ENCODE results near the gene FREM2. TPM values are rescaled to one million over a fixed set of nuclear protein-coding genes. Genes with fewer than 3 reads are reported as not detected.
A peak's percentile ranks its signal among the peaks of the same experiment; 100 is the strongest.

The FREM2 gene
- total RNA-seq, 1 experiment from 2014 or later, result 0.04 TPM

GRCh38 chr13:38905081-38905480, 218.2 kb downstream of the FREM2 start:
- Histone ChIP-seq H3K27me3 (ENCODE audit: low read length) (no peaks in the 10 kb centered on the region; the same call in 1 of the 2 replicates), H3K9me2 (replicated peaks; ENCODE audit: low read length) (no peaks in the 10 kb centered on the region), H2AFZ (ENCODE audit: low read length) (no peak overlapping the region), H3K36me3 (ENCODE audit: low read depth, low read length) (no peaks in the 10 kb centered on the region), H3K9ac (ENCODE audit: low read length) (no peak overlapping the region), H3K27ac (ENCODE audit: low read length) (no peak overlapping the region), H3F3A (ENCODE audit: low read length, unreplicated experiment) (no peaks in the 10 kb centered on the region), H4K20me1 (ENCODE audit: low read length) (no peaks in the 10 kb centered on the region), H3K4me1 (ENCODE audit: insufficient read depth, low read length) (no peaks in the 10 kb centered on the region), H3K4me3 (ENCODE audit: low read length) (no peak overlapping the region), H3K4me2 (ENCODE audit: low read length) (no peak overlapping the region), H3K79me2 (ENCODE audit: low read length) (no peaks in the 10 kb centered on the region), H3K9me3 (ENCODE audit: low read length) (no peaks in the 10 kb centered on the region)
- TF ChIP-seq EZH2phosphoT487 (IDR thresholded peaks at IDR 0.05; ENCODE audit: borderline replicate concordance, low read length), result no peak
- no peak for TF ChIP-seq EZH2 (IDR thresholded peaks at IDR 0.05; ENCODE audit: low read length, unreplicated experiment)
- no peak for TF ChIP-seq CTCF (conservative IDR thresholded peaks at IDR 0.05; ENCODE audit: low read depth, low read length)
- ChIA-PET CTCF (no interaction called here), POLR2A (ENCODE audit: unreplicated experiment) (no interaction called here)
- DNase-seq (no peak), ATAC-seq (no peak)
- BruUV-seq (replicated peaks), result no TSS peak
- intact Hi-C loops (cut with micrococcal nuclease), result no loop called here

GRCh38 chr13:38905861-38906260, 219.0 kb downstream of the FREM2 start:
- H3K79me2 ChIP-seq (ENCODE audit: low read length), result no peaks in the 10 kb centered on the region
- H3K27me3 ChIP-seq (ENCODE audit: low read length), result no peaks in the 10 kb centered on the region; the same call in 1 of the 2 replicates
- H4K20me1 ChIP-seq (ENCODE audit: low read length), result no peaks in the 10 kb centered on the region
- no peaks in the 10 kb centered on the region for H3K9me3 ChIP-seq (ENCODE audit: low read length)
- intact Hi-C loops (cut with micrococcal nuclease), result no loop called here
- POLR2A ChIA-PET (ENCODE audit: unreplicated experiment), result no interaction called here
- no peak overlapping the region for H3K27ac ChIP-seq (ENCODE audit: low read length)
- no peaks in the 10 kb centered on the region for H3K9me2 ChIP-seq (replicated peaks; ENCODE audit: low read length)
- TF ChIP-seq EZH2phosphoT487 (IDR thresholded peaks at IDR 0.05; ENCODE audit: borderline replicate concordance, low read length) (no peak), EZH2 (IDR thresholded peaks at IDR 0.05; ENCODE audit: low read length, unreplicated experiment) (no peak), CTCF (conservative IDR thresholded peaks at IDR 0.05; ENCODE audit: low read depth, low read length) (no peak)
- H2AFZ ChIP-seq (ENCODE audit: low read length), result no peak overlapping the region
- ATAC-seq, result no peak
- DNase-seq, result peak; percentile 17
- no peak overlapping the region for H3K4me2 ChIP-seq (ENCODE audit: low read length)
- no TSS peak for BruUV-seq (replicated peaks)
- H3K4me1 ChIP-seq (ENCODE audit: insufficient read depth, low read length), result no peaks in the 10 kb centered on the region
- H3K4me3 ChIP-seq (ENCODE audit: low read length), result no peak overlapping the region
- no peaks in the 10 kb centered on the region for H3K36me3 ChIP-seq (ENCODE audit: low read depth, low read length)
- no peak overlapping the region for H3K9ac ChIP-seq (ENCODE audit: low read length)
- CTCF ChIA-PET, result no interaction called here
- no peaks in the 10 kb centered on the region for H3F3A ChIP-seq (ENCODE audit: low read length, unreplicated experiment)

- no peaks in the 10 kb centered on the region for H3K4me1 ChIP-seq (ENCODE audit: insufficient read depth, low read length)
- ATAC-seq (no peak), DNase-seq (no peak)
- H3K9ac ChIP-seq (ENCODE audit: low read length), result no peak overlapping the region
- no peaks in the 10 kb centered on the region for H3K79me2 ChIP-seq (ENCODE audit: low read length)
- CTCF ChIA-PET, result no interaction called here
- H3K9me3 ChIP-seq (ENCODE audit: low read length), result no peaks in the 10 kb centered on the region
- no peaks in the 10 kb centered on the region for H3K9me2 ChIP-seq (replicated peaks; ENCODE audit: low read length)
- no peaks in the 10 kb centered on the region for H4K20me1 ChIP-seq (ENCODE audit: low read length)
- POLR2A ChIA-PET (ENCODE audit: unreplicated experiment), result no interaction called here
- H3K4me2 ChIP-seq (ENCODE audit: low read length), result no peak overlapping the region
- intact Hi-C loops (cut with micrococcal nuclease), result no loop called here
- H3K4me3 ChIP-seq (ENCODE audit: low read length), result no peak overlapping the region
- BruUV-seq (replicated peaks), result no TSS peak
- TF ChIP-seq EZH2phosphoT487 (IDR thresholded peaks at IDR 0.05; ENCODE audit: borderline replicate concordance, low read length), result no peak
- TF ChIP-seq EZH2 (IDR thresholded peaks at IDR 0.05; ENCODE audit: low read length, unreplicated experiment), result no peak
- no peak for TF ChIP-seq CTCF (conservative IDR thresholded peaks at IDR 0.05; ENCODE audit: low read depth, low read length)
- H2AFZ ChIP-seq (ENCODE audit: low read length), result no peak overlapping the region
- no peak overlapping the region for H3K27ac ChIP-seq (ENCODE audit: low read length)
- peaks cover 10% of the 10 kb centered on the region; the same call in 1 of the 2 replicates for H3K27me3 ChIP-seq (ENCODE audit: low read length)
- H3K36me3 ChIP-seq (ENCODE audit: low read depth, low read length), result no peaks in the 10 kb centered on the region
- H3F3A ChIP-seq (ENCODE audit: low read length, unreplicated experiment), result no peaks in the 10 kb centered on the region
Observed at GRCh38 chr13:38908574-38908973, 221.7 kb downstream of the FREM2 start.

Measured in PC-3 (cell line).